Caco-2 (cell line): Measurements from ENCODE around the gene GAREM1. TPM values are rescaled to one million over a fixed set of nuclear protein-coding genes. Genes with fewer than 3 reads are reported as not detected.

Experiments
- BruUV-seq: library from RNA; stranded (reverse); fragments of 400-500 nt; replicated peaks from 2 replicates; lab custom pipeline; 2021; lab: Mats Ljungman, UMichigan
- CTCF ChIA-PET: fragments of 300-600 bp; sonication (Branson Sonifier 250); formaldehyde crosslinking; loops from one replicate; lab custom pipeline; 2022; ENCODE audit warnings: antibody characterized with exemption; lab: Charles Lee
- POLR2A ChIA-PET: fragments of 300-600 bp; sonication (Branson Sonifier 250); formaldehyde crosslinking; loops from one replicate; lab custom pipeline; 2022; ENCODE audit warnings: antibody characterized with exemption; lab: Charles Lee
- DNase-seq, 2 experiments: peaks; one replicate each; pipeline versions ENCODE4 v3.0.0 to v3.0.0-alpha.2; 2020 to 2022
- H3K27me3 ChIP-seq: replicated peaks from 2 replicates; pipeline ENCODE4 v1.6.0; 2011; ENCODE audit warnings: low read length; ENCODE audit not compliant: control insufficient read depth, insufficient read depth
- H3K36me3 ChIP-seq: 2 replicates; pipeline ENCODE4 v1.5.1; 2011; ENCODE audit warnings: low read length; ENCODE audit not compliant: control insufficient read depth, insufficient read depth
- H3K4me1 ChIP-seq: fragments of 250-450 bp; sonication (Bioruptor Pico); 2 replicates; pipeline ENCODE4 v1.5.1; 2020; ENCODE audit warnings: mild to moderate bottlenecking
- H3K4me3 ChIP-seq: 2 replicates; pipeline ENCODE4 v1.5.1; 2011; ENCODE audit warnings: low read depth, mild to moderate bottlenecking, control low read depth, low read length
- H3K9me3 ChIP-seq: fragments of 250-450 bp; sonication (Bioruptor Pico); 2 replicates; pipeline ENCODE4 v1.5.1; 2020; ENCODE audit warnings: mild to moderate bottlenecking, moderate library complexity
- H3K27ac Mint-ChIP-seq: one replicate; pipeline ENCODE4 v1.8.0; 2022; ENCODE audit warnings: mixed read lengths; ENCODE audit not compliant: unreplicated experiment
- H3K27me3 Mint-ChIP-seq: one replicate; pipeline ENCODE4 v1.8.0; 2022; ENCODE audit warnings: mixed read lengths; ENCODE audit not compliant: insufficient read depth, unreplicated experiment
- H3K36me3 Mint-ChIP-seq: one replicate; pipeline ENCODE4 v1.8.0; 2022; ENCODE audit warnings: mild to moderate bottlenecking, mixed read lengths; ENCODE audit not compliant: insufficient read depth, unreplicated experiment
- H3K4me1 Mint-ChIP-seq: one replicate; pipeline ENCODE4 v1.8.0; 2022; ENCODE audit warnings: low read depth, mixed read lengths; ENCODE audit not compliant: unreplicated experiment
- H3K4me3 Mint-ChIP-seq: one replicate; pipeline ENCODE4 v1.8.0; 2022; ENCODE audit warnings: mild to moderate bottlenecking, moderate library complexity, mixed read lengths; ENCODE audit not compliant: unreplicated experiment
- H3K9me3 Mint-ChIP-seq: one replicate; pipeline ENCODE4 v1.8.0; 2022; ENCODE audit warnings: mixed read lengths; ENCODE audit not compliant: unreplicated experiment
- intact Hi-C: fragments of 100-400 bp; cut with micrococcal nuclease; formaldehyde crosslinking; loops from one replicate; pipeline ENCODE4 v1.10.0; 2022; ENCODE audit not compliant: unreplicated experiment
- total RNA-seq: library from RNA; stranded (reverse); gene quantifications from 2 replicates; pipeline ENCODE4 v1.2.3, GENCODE V29; 2022
- TF ChIP-seq, protein P1 (sequence below), 2 experiments: fragments of 200-600 bp in 1 of 2; IDR thresholded peaks; 1 replicate in 1 of 2; 2 replicates in 1 of 2; pipeline versions ENCODE4 v1.5.1 to v1.8.0; 2011 to 2022; ENCODE audit warnings: antibody characterized with exemption in 1 of 2, control low read depth in 1 of 2, inconsistent platforms in 1 of 2, low read depth in 1 of 2, low read length in 1 of 2, mild to moderate bottlenecking in 1 of 2, moderate library complexity in 1 of 2; ENCODE audit not compliant: insufficient read depth in 1 of 2, severe bottlenecking in 1 of 2, unreplicated experiment in 1 of 2

Gene GAREM1
- total RNA-seq, 1 experiment from 2014 or later: 0.50 TPM

DNA sequence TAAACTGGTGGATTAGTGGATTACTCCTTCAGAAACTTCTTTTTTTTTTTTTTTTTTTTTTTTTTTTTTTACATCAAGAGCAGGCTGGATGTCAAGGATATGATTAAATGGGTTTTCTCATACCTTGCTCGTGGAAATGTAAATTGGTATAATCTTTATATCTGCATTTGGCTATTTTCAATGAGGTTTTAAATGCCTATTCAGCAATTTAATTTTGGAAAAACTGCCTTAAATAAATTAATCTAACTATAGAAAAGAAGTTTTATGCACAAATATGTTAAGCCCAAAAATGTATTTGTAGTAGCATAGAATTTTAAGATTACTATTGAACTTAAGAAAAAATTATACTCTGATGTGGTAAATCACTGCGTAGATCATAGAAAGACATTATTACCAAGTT, 11.4 kb upstream of the GAREM1 start:
- no peaks in the 10 kb centered on the region for H3K9me3 Mint-ChIP-seq
- CTCF ChIA-PET: no interaction called here
- peaks cover 3% of the 10 kb centered on the region for H3K27me3 Mint-ChIP-seq
- no TSS peak for BruUV-seq
- POLR2A ChIA-PET: no interaction called here
- Histone ChIP-seq H3K9me3 (no peaks in the 10 kb centered on the region), H3K36me3 (no peaks in the 10 kb centered on the region), H3K27me3 (no peaks in the 10 kb centered on the region), H3K4me3 (no peak overlapping the region), H3K4me1 (no peaks in the 10 kb centered on the region)
- intact Hi-C loops: no loop called here
- TF ChIP-seq, protein P1, sequence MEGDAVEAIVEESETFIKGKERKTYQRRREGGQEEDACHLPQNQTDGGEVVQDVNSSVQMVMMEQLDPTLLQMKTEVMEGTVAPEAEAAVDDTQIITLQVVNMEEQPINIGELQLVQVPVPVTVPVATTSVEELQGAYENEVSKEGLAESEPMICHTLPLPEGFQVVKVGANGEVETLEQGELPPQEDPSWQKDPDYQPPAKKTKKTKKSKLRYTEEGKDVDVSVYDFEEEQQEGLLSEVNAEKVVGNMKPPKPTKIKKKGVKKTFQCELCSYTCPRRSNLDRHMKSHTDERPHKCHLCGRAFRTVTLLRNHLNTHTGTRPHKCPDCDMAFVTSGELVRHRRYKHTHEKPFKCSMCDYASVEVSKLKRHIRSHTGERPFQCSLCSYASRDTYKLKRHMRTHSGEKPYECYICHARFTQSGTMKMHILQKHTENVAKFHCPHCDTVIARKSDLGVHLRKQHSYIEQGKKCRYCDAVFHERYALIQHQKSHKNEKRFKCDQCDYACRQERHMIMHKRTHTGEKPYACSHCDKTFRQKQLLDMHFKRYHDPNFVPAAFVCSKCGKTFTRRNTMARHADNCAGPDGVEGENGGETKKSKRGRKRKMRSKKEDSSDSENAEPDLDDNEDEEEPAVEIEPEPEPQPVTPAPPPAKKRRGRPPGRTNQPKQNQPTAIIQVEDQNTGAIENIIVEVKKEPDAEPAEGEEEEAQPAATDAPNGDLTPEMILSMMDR (IDR thresholded peaks at IDR 0.05; ENCODE audit: insufficient read depth in 1 of 2, low read depth in 1 of 2, low read length in 1 of 2, severe bottlenecking in 1 of 2, unreplicated experiment in 1 of 2): no peak
- H3K36me3 Mint-ChIP-seq: no peaks in the 10 kb centered on the region
- H3K27ac Mint-ChIP-seq: no peak overlapping the region
- H3K4me3 Mint-ChIP-seq: no peak overlapping the region
- DNase-seq: no peak
- no peaks in the 10 kb centered on the region for H3K4me1 Mint-ChIP-seq

DNA sequence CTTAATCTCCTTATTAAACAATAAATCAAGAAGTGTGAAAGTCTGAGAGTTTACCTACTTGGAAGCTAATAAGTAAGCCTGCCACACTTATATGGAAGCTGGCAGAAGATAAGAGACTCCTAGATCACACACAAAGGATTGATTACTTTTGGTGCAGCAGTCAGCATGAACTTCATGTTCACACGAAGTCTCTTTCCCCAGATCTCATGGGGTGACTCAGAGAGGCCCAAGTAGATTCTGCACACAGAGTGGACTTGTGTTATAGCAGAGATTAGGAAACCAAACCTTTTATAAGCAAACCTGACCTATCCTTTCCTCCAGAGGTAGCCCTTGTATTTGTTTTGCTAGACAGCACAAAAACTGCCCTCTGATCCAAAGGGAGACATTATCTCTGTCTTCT, 9.9 kb upstream of the GAREM1 start:
- H3K36me3 Mint-ChIP-seq: no peaks in the 10 kb centered on the region
- intact Hi-C loops: no loop called here
- BruUV-seq: no TSS peak
- H3K27me3 Mint-ChIP-seq: peaks cover 3% of the 10 kb centered on the region
- Histone ChIP-seq H3K4me1 (no peaks in the 10 kb centered on the region), H3K9me3 (no peaks in the 10 kb centered on the region), H3K4me3 (no peak overlapping the region), H3K27me3 (no peaks in the 10 kb centered on the region), H3K36me3 (no peaks in the 10 kb centered on the region)
- H3K4me3 Mint-ChIP-seq: no peak overlapping the region
- ChIA-PET CTCF (interaction anchor here (1.0 kb wide), 1 partner anchor 10 kb away, joined by 4 read pairs; the partner anchor contains the start of gene GAREM1), POLR2A (no interaction called here)
- no peak for DNase-seq
- no peaks in the 10 kb centered on the region for H3K4me1 Mint-ChIP-seq
- TF ChIP-seq, protein P1 (IDR thresholded peaks at IDR 0.05; ENCODE audit: insufficient read depth in 1 of 2, low read depth in 1 of 2, low read length in 1 of 2, severe bottlenecking in 1 of 2, unreplicated experiment in 1 of 2): no peak
- H3K9me3 Mint-ChIP-seq: no peaks in the 10 kb centered on the region
- no peak overlapping the region for H3K27ac Mint-ChIP-seq

DNA sequence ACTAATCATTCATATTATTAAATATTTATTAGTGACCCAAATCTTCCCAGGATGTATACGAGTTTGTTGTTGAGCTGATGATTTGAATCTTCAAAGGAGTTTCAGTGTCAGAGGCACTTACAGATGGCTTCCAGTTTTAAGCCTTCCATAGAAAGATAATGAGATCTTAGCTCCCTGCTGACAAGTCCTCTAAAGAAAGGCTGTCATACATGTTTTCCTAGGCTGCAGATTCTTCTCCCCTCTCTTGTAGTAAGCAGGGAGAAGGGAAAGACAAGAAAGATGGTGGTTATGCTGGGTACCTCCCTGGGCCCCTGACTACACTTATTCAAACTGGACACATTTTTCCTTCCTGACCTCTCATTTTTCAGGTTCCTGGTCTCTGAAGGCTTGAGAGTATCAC, 8.1 kb upstream of the GAREM1 start:
- no peaks in the 10 kb centered on the region for H3K36me3 Mint-ChIP-seq
- TF ChIP-seq, protein P1 (IDR thresholded peaks at IDR 0.05; ENCODE audit: insufficient read depth in 1 of 2, low read depth in 1 of 2, low read length in 1 of 2, severe bottlenecking in 1 of 2, unreplicated experiment in 1 of 2): no peak
- no peaks in the 10 kb centered on the region for H3K4me1 Mint-ChIP-seq
- DNase-seq: no peak
- no peaks in the 10 kb centered on the region for H3K4me1 ChIP-seq
- POLR2A ChIA-PET: no interaction called here
- no peak overlapping the region for H3K4me3 Mint-ChIP-seq
- no peaks in the 10 kb centered on the region for H3K9me3 ChIP-seq
- intact Hi-C loops: no loop called here
- H3K27me3 Mint-ChIP-seq: peaks cover 3% of the 10 kb centered on the region
- H3K4me3 ChIP-seq: no peak overlapping the region
- CTCF ChIA-PET: no interaction called here
- no peak overlapping the region for H3K27ac Mint-ChIP-seq
- BruUV-seq: no TSS peak
- no peaks in the 10 kb centered on the region for H3K36me3 ChIP-seq
- H3K27me3 ChIP-seq: no peaks in the 10 kb centered on the region
- H3K9me3 Mint-ChIP-seq: no peaks in the 10 kb centered on the region
